ENCODE results near the gene GUSB.
"Not testable (repeated sequence)": the region's sequence is repeated elsewhere in the genome, so short reads cannot be mapped to it uniquely, and the experiment has no call there.

- TF ChIP-seq POLR2AphosphoS5 (IDR thresholded peaks at IDR 0.05; ENCODE audit: borderline replicate concordance, low read depth, low read length); EZH2 (IDR thresholded peaks at IDR 0.05): not testable (repeated sequence)
Measured at GRCh38 chr7:66000823-66001417, 18.9 kb upstream of the GUSB start.

Data from SK-N-MC (cell line).